SK-N-SH (cell line): ENCODE measurements around the gene KIF13A. TPM values are rescaled to one million over a fixed set of nuclear protein-coding genes. Genes with fewer than 3 reads are reported as not detected.

ENCODE experiments used
- CTCF ChIA-PET: fragments of 300-600, 350-600 bp; formaldehyde crosslinking; extraction: SDS; loops from one replicate; lab custom pipeline; 2021; lab: Yijun Ruan, JAX
- POLR2A ChIA-PET: fragments of 350-600 bp; sonication (Branson Sonifier 250); formaldehyde crosslinking; extraction: SDS; loops from one replicate; lab custom pipeline; 2020; ENCODE audit warnings: antibody characterized with exemption, inconsistent platforms; lab: Yijun Ruan, JAX
- DNase-seq: peaks from one replicate; pipeline ENCODE4 v3.0.0; 2012
- H2AFZ ChIP-seq: fragments of 200-600 bp; sonication (generic); 2 replicates; pipeline ENCODE4 v1.8.1; 2016; ENCODE audit warnings: antibody characterized with exemption, mild to moderate bottlenecking, low read depth
- H3F3A ChIP-seq: fragments of 200-600 bp; sonication (generic); replicated peaks from 2 replicates; pipeline ENCODE3; 2016; ENCODE audit warnings: antibody characterized with exemption, mild to moderate bottlenecking; ENCODE audit not compliant: insufficient read depth
- H3K27ac ChIP-seq, 2 experiments: fragments of 200-500 bp in 1 of 2; fragments of 200-600 bp in 1 of 2; sonication (Bioruptor generic) in 1 of 2; sonication (generic), shearing (Covaris generic) in 1 of 2; 2 replicates each; pipeline versions ENCODE4 v1.5.1 to v1.6.1; 2014 to 2016; ENCODE audit warnings: low read depth in 2 of 2, inconsistent platforms in 1 of 2, low read length in 1 of 2, mild to moderate bottlenecking in 1 of 2, mixed read lengths in 1 of 2
- H3K27me3 ChIP-seq: fragments of 200-600 bp; sonication (generic), shearing (Covaris generic); 2 replicates; pipeline ENCODE4 v1.6.1; 2016; ENCODE audit warnings: mixed run types; ENCODE audit not compliant: insufficient read depth
- H3K36me3 ChIP-seq, 2 experiments: fragments of 200-500 bp in 1 of 2; fragments of 200-600 bp in 1 of 2; sonication (Bioruptor generic) in 1 of 2; sonication (generic) in 1 of 2; replicated peaks in 1 of 2; 2 replicates each; pipeline versions ENCODE3 to v1.5.1; 2014 to 2016; ENCODE audit warnings: low read length in 1 of 2, mild to moderate bottlenecking in 1 of 2; ENCODE audit not compliant: insufficient read depth in 2 of 2, control insufficient read depth in 1 of 2
- H3K4me1 ChIP-seq, 2 experiments: fragments of 200-500 bp in 1 of 2; fragments of 200-600 bp in 1 of 2; sonication (Bioruptor generic) in 1 of 2; sonication (generic), shearing (Covaris generic) in 1 of 2; 2 replicates each; pipeline versions ENCODE4 v1.5.1 to v1.6.1; 2014 to 2016; ENCODE audit warnings: low read depth in 1 of 2, low read length in 1 of 2, mixed run types in 1 of 2; ENCODE audit not compliant: insufficient read depth in 2 of 2, control insufficient read depth in 1 of 2
- H3K4me2 ChIP-seq: fragments of 200-600 bp; sonication (generic), shearing (Covaris generic); 2 replicates; pipeline ENCODE4 v1.6.1; 2017; ENCODE audit warnings: mixed run types
- H3K4me3 ChIP-seq, 2 experiments: fragments of 200-500 bp in 1 of 2; fragments of 200-600 bp in 1 of 2; sonication (Bioruptor generic) in 1 of 2; sonication (generic), shearing (Covaris generic) in 1 of 2; 2 replicates each; pipeline versions ENCODE4 v1.5.1 to v1.8.1; 2014 to 2016; ENCODE audit warnings: low read depth in 2 of 2, inconsistent platforms in 1 of 2, low read length in 1 of 2, mild to moderate bottlenecking in 1 of 2, mixed read lengths in 1 of 2, moderate library complexity in 1 of 2
- H3K79me2 ChIP-seq: fragments of 200-600 bp; sonication (generic); 2 replicates; pipeline ENCODE4 v1.8.1; 2017; ENCODE audit warnings: mild to moderate bottlenecking; ENCODE audit not compliant: insufficient read depth
- H3K9ac ChIP-seq: fragments of 200-600 bp; sonication (generic); 2 replicates; pipeline ENCODE4 v1.6.1; 2017; ENCODE audit warnings: mixed run types
- H3K9me2 ChIP-seq: fragments of 200-600 bp; sonication (generic); 2 replicates; pipeline ENCODE4 v1.6.1; 2017; ENCODE audit warnings: mixed run types
- H3K9me3 ChIP-seq: fragments of 200-600 bp; sonication (generic); 2 replicates; pipeline ENCODE4 v1.6.1; 2017; ENCODE audit warnings: mixed run types, mild to moderate bottlenecking, moderate library complexity
- H4K20me1 ChIP-seq: fragments of 200-600 bp; sonication (generic); 2 replicates; pipeline ENCODE4 v1.6.1; 2017; ENCODE audit warnings: mild to moderate bottlenecking, mixed run types; ENCODE audit not compliant: insufficient read depth
- CHD2 ChIP-seq: fragments of 150-350 bp; IDR thresholded peaks from 2 replicates; pipeline ENCODE4 v1.6.1; 2018; ENCODE audit warnings: low read length; ENCODE audit not compliant: partially characterized antibody
- FOSL2 ChIP-seq: IDR thresholded peaks from 2 replicates; pipeline ENCODE4 v1.4.0; 2012; ENCODE audit warnings: low read depth, mild to moderate bottlenecking, moderate library complexity, borderline replicate concordance
- MAX ChIP-seq: IDR thresholded peaks from 2 replicates; pipeline ENCODE4 v1.4.0; 2012; ENCODE audit warnings: low read depth
- MEF2A ChIP-seq: IDR thresholded peaks from 2 replicates; pipeline ENCODE4 v1.4.0; 2012; ENCODE audit warnings: low read depth, borderline replicate concordance
- NFIC ChIP-seq: IDR thresholded peaks from 2 replicates; pipeline ENCODE4 v1.4.0; 2012; ENCODE audit warnings: borderline replicate concordance
- PBX3 ChIP-seq: IDR thresholded peaks from 2 replicates; pipeline ENCODE4; 2012
- POLR2AphosphoS5 ChIP-seq: IDR thresholded peaks from 2 replicates; pipeline ENCODE4 v1.6.1; 2012; ENCODE audit warnings: low read depth, low read length
- TAF1 ChIP-seq: IDR thresholded peaks from 2 replicates; pipeline ENCODE4 v1.6.1; 2012; ENCODE audit warnings: low read depth, mild to moderate bottlenecking, low read length, moderate library complexity, borderline replicate concordance
- USF1 ChIP-seq: IDR thresholded peaks from 2 replicates; pipeline ENCODE4 v1.4.0; 2012; ENCODE audit warnings: low read depth, borderline replicate concordance
- ZBTB33 ChIP-seq: IDR thresholded peaks from 2 replicates; pipeline ENCODE4 v1.4.0; 2012; ENCODE audit warnings: low read depth, borderline replicate concordance
- WGBS: methylation state at CpG from one replicate; pipeline ENCODE4 v1.1.6; 2017; ENCODE audit warnings: low lambda C conversion rate; 5-methylcytosine and 5-hydroxymethylcytosine counted together
- polyA plus RNA-seq, 3 experiments: library from polyadenylated mRNA; depleted of rRNA; stranded (reverse); fragments of >200 nt; gene quantifications; 2 replicates each; pipeline ENCODE4 v1.2.3, GENCODE V29; 2012
- TF ChIP-seq, protein P1 (sequence below): fragments of 150-350 bp; IDR thresholded peaks from 2 replicates; pipeline ENCODE4 v1.6.1; 2017; ENCODE audit warnings: antibody characterized with exemption, low read length, low read depth, borderline replicate concordance
- TF ChIP-seq, protein P2 (sequence below): fragments of 200-600 bp; sonication (generic); IDR thresholded peaks from 2 replicates; pipeline ENCODE4 v1.6.1; 2017; ENCODE audit warnings: antibody characterized with exemption, mild to moderate bottlenecking, moderate library complexity

Gene KIF13A
- polyA plus RNA-seq, 1 of the 3 experiments (the other 2 are of a cell fraction) = 18.2 TPM

GRCh38 chr6:17865798-17866725, 121.4 kb downstream of the KIF13A start (continued):
- TF ChIP-seq TAF1 (no peak; the same call in 1 of the 2 replicates), CHD2 (no peak), ZBTB33 (peak; percentile 77; the same call in 1 of the 2 replicates), MAX (peak; percentile 92)
- TF ChIP-seq, protein P1, sequence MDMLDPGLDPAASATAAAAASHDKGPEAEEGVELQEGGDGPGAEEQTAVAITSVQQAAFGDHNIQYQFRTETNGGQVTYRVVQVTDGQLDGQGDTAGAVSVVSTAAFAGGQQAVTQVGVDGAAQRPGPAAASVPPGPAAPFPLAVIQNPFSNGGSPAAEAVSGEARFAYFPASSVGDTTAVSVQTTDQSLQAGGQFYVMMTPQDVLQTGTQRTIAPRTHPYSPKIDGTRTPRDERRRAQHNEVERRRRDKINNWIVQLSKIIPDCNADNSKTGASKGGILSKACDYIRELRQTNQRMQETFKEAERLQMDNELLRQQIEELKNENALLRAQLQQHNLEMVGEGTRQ = no peak
- TF ChIP-seq, protein P2, sequence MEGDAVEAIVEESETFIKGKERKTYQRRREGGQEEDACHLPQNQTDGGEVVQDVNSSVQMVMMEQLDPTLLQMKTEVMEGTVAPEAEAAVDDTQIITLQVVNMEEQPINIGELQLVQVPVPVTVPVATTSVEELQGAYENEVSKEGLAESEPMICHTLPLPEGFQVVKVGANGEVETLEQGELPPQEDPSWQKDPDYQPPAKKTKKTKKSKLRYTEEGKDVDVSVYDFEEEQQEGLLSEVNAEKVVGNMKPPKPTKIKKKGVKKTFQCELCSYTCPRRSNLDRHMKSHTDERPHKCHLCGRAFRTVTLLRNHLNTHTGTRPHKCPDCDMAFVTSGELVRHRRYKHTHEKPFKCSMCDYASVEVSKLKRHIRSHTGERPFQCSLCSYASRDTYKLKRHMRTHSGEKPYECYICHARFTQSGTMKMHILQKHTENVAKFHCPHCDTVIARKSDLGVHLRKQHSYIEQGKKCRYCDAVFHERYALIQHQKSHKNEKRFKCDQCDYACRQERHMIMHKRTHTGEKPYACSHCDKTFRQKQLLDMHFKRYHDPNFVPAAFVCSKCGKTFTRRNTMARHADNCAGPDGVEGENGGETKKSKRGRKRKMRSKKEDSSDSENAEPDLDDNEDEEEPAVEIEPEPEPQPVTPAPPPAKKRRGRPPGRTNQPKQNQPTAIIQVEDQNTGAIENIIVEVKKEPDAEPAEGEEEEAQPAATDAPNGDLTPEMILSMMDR = no peak
- TF ChIP-seq, all 33 proteins: peak for 18

GRCh38 chr6:17865243-17865642, 122.2 kb downstream of the KIF13A start:
- Histone ChIP-seq H3K9ac (peak overlapping the region; percentile 53; the same call in 1 of the 2 replicates), H3K27me3 (no peaks in the 10 kb centered on the region), H3K36me3 (no peaks in the 10 kb centered on the region), H3K4me1 (peaks cover 25 to 56% of the 10 kb centered on the region in 2 experiments), H3K79me2 (peaks cover 26% of the 10 kb centered on the region), H2AFZ (no peak overlapping the region), H3K4me3 (no peak overlapping the region), H3K4me2 (peak overlapping the region; percentile 64), H4K20me1 (no peaks in the 10 kb centered on the region), H3K9me2 (no peaks in the 10 kb centered on the region), H3K9me3 (no peaks in the 10 kb centered on the region), H3K27ac (peak overlapping the region; percentile 80 to 96), H3F3A (peaks cover 53% of the 10 kb centered on the region)
- WGBS = 38% methylated on average over 2 of the region's 2 CpGs
- ChIA-PET POLR2A (no interaction called here), CTCF (interaction anchor here (1.7 kb wide), 1 partner anchor 61 kb away, joined by 6 read pairs; no protein-coding TSS in a partner anchor)
- TF ChIP-seq PBX3 = peak; percentile 78
- TF ChIP-seq, protein P1 = no peak
- no peak for TF ChIP-seq MEF2A
- TF ChIP-seq POLR2AphosphoS5 = no peak; the same call in 1 of the 2 replicates
- peak; percentile 47 for TF ChIP-seq NFIC
- no peak for TF ChIP-seq USF1
- no peak for TF ChIP-seq MAX
- 0 out of 2 replicates have a peak, but pooled peaks have one; percentile 26 for TF ChIP-seq FOSL2
- no peak for DNase-seq
